ENCODE measurements around the gene COBLL1. TPM values are rescaled to one million over a fixed set of nuclear protein-coding genes. Genes with fewer than 3 reads are reported as not detected.
A peak's percentile ranks its signal among the peaks of the same experiment; 100 is the strongest.

Gene COBLL1
- total RNA-seq, 2 donors from 2014 or later = 16.5 to 17.3 TPM

DNA sequence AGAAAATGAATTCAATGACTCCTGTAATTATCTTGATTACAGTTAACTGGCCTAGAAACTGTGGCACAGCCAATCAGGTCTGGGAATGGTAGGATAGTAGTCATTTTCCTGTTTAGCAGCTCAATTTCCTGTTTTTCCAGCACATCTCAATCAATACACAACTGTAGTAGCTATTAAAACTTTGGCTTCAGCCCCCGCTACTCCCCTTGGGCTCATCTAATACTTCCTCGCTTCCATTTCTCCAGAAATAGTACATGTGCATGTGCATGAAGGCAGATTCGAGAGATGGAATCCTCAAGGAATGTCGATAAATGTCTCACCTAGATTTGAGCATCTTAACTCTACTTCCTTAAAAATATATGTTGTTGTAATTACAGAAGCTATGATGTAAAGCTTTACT lies 9.7 kb downstream of the COBLL1 start:
- Mint-ChIP-seq H3K9me3 (no peaks in the 10 kb centered on the region), H3K27ac (peak overlapping the region; percentile 22), H3K4me3 (no peak overlapping the region), H3K27me3 (ENCODE audit: insufficient read depth) (no peaks in the 10 kb centered on the region), H3K4me1 (no peaks in the 10 kb centered on the region), H3K36me3 (ENCODE audit: low read depth) (no peaks in the 10 kb centered on the region)
- no peak for DNase-seq
- no peak overlapping the region for H3K9ac ChIP-seq (ENCODE audit: extremely low read depth, low read length, poor library complexity, severe bottlenecking)
- H3K36me3 ChIP-seq (ENCODE audit: control insufficient read depth, insufficient read depth, low read length) = no peaks in the 10 kb centered on the region
- H3K4me3 ChIP-seq (ENCODE audit: low read length) = no peak overlapping the region
- no peak for TF ChIP-seq CTCF (conservative IDR thresholded peaks at IDR 0.05)
- 92 to 100% methylated on average over 2 to 4 of the region's 4 CpGs for WGBS, 2 experiments (ENCODE audit: insufficient coverage in 1 of 2, insufficient read length in 1 of 2)
- H3K4me1 ChIP-seq (ENCODE audit: control insufficient read depth, insufficient read depth, low read length) = no peaks in the 10 kb centered on the region
- H3K9me3 ChIP-seq (ENCODE audit: control insufficient read depth, low read length) = no peaks in the 10 kb centered on the region
- H3K27ac ChIP-seq (ENCODE audit: low read depth, low read length) = no peak overlapping the region
- no peaks in the 10 kb centered on the region for H3K27me3 ChIP-seq (ENCODE audit: control insufficient read depth, insufficient read depth, low read length, poor library complexity, severe bottlenecking)

- Histone ChIP-seq H3K36me3 (ENCODE audit: control insufficient read depth, insufficient read depth, low read length) (no peaks in the 10 kb centered on the region), H3K9me3 (ENCODE audit: control insufficient read depth, low read length) (no peaks in the 10 kb centered on the region), H3K9ac (ENCODE audit: extremely low read depth, low read length, poor library complexity, severe bottlenecking) (no peak overlapping the region), H3K4me1 (ENCODE audit: control insufficient read depth, insufficient read depth, low read length) (no peaks in the 10 kb centered on the region), H3K27ac (ENCODE audit: low read depth, low read length) (no peak overlapping the region), H3K4me3 (ENCODE audit: low read length) (no peak overlapping the region), H3K27me3 (ENCODE audit: control insufficient read depth, insufficient read depth, low read length, poor library complexity, severe bottlenecking) (no peaks in the 10 kb centered on the region)
- no peaks in the 10 kb centered on the region for H3K27me3 Mint-ChIP-seq (ENCODE audit: insufficient read depth)
- H3K9me3 Mint-ChIP-seq = no peaks in the 10 kb centered on the region
- no peak for DNase-seq
- H3K36me3 Mint-ChIP-seq (ENCODE audit: low read depth) = no peaks in the 10 kb centered on the region
- H3K27ac Mint-ChIP-seq = peak overlapping the region; percentile 22
- no peak overlapping the region for H3K4me3 Mint-ChIP-seq
- TF ChIP-seq CTCF (conservative IDR thresholded peaks at IDR 0.05) = no peak
- no peaks in the 10 kb centered on the region for H3K4me1 Mint-ChIP-seq
- whole genome bisulfite sequencing, 2 experiments (ENCODE audit: insufficient coverage in 1 of 2, insufficient read length in 1 of 2) = 80 to 89% methylated on average over 1 of the region's 1 CpG
Measured at GRCh38 chr2:164831180-164831579, 10.4 kb downstream of the COBLL1 start.

- TF ChIP-seq CTCF (conservative IDR thresholded peaks at IDR 0.05) = no peak
- Histone ChIP-seq H3K4me3 (ENCODE audit: low read length) (no peak overlapping the region), H3K9me3 (ENCODE audit: control insufficient read depth, low read length) (no peaks in the 10 kb centered on the region), H3K36me3 (ENCODE audit: control insufficient read depth, insufficient read depth, low read length) (no peaks in the 10 kb centered on the region), H3K4me1 (ENCODE audit: control insufficient read depth, insufficient read depth, low read length) (no peaks in the 10 kb centered on the region), H3K9ac (ENCODE audit: extremely low read depth, low read length, poor library complexity, severe bottlenecking) (no peak overlapping the region), H3K27ac (ENCODE audit: low read depth, low read length) (no peak overlapping the region), H3K27me3 (ENCODE audit: control insufficient read depth, insufficient read depth, low read length, poor library complexity, severe bottlenecking) (no peaks in the 10 kb centered on the region)
- no peak for DNase-seq
- no peaks in the 10 kb centered on the region for H3K4me1 Mint-ChIP-seq
- H3K27ac Mint-ChIP-seq = no peak overlapping the region
- no peak overlapping the region for H3K4me3 Mint-ChIP-seq
- H3K36me3 Mint-ChIP-seq (ENCODE audit: low read depth) = no peaks in the 10 kb centered on the region
- H3K27me3 Mint-ChIP-seq (ENCODE audit: insufficient read depth) = no peaks in the 10 kb centered on the region
- WGBS, 2 experiments (ENCODE audit: insufficient coverage in 1 of 2, insufficient read length in 1 of 2) = 71 to 83% methylated on average over 5 to 8 of the region's 8 CpGs
- no peaks in the 10 kb centered on the region for H3K9me3 Mint-ChIP-seq
Measured at GRCh38 chr2:164826293-164827243, 15.1 kb downstream of the COBLL1 start.

Measured in endodermal cell (in vitro differentiated cells).